CD14-positive monocyte (primary cell): ENCODE data around the gene DENND10. TPM values are rescaled to one million over a fixed set of nuclear protein-coding genes. Genes with fewer than 3 reads are reported as not detected.

Source experiments
- DNase-seq, 3 donors: peaks; one replicate each; pipeline ENCODE4 v3.0.0-alpha.2; 2011 to 2022
- H2AFZ ChIP-seq: 2 replicates; pipeline ENCODE4 v1.6.0; 2012; ENCODE audit warnings: mild to moderate bottlenecking, low read depth, low read length, inconsistent platforms; ENCODE audit not compliant: insufficient read depth, poor library complexity, severe bottlenecking
- H3K27ac ChIP-seq, 2 donors: 1 replicate in 1 of 2; 2 replicates in 1 of 2; pipeline ENCODE4 v1.5.1; 2012 to 2013; ENCODE audit warnings: low read length in 2 of 2, control low read depth in 1 of 2, inconsistent platforms in 1 of 2, low read depth in 1 of 2, mild to moderate bottlenecking in 1 of 2
- H3K27me3 ChIP-seq, 2 donors: one replicate each; pipeline versions ENCODE4 v1.6.0 to v1.6.1; 2011 to 2013; ENCODE audit warnings: low read length in 2 of 2; ENCODE audit not compliant: control insufficient read depth in 2 of 2, insufficient read depth in 2 of 2
- H3K36me3 ChIP-seq, 2 donors: replicated peaks in 1 of 2; 1 replicate in 1 of 2; 2 replicates in 1 of 2; pipeline versions ENCODE4 v1.5.1 to v1.6.1; 2012 to 2013; ENCODE audit warnings: low read length in 2 of 2, control low read depth in 1 of 2, inconsistent platforms in 1 of 2, mild to moderate bottlenecking in 1 of 2; ENCODE audit not compliant: insufficient read depth in 2 of 2, control insufficient read depth in 1 of 2
- H3K4me1 ChIP-seq, 2 donors: 1 replicate in 1 of 2; 2 replicates in 1 of 2; pipeline versions ENCODE4 v1.5.1 to v1.6.1; 2012 to 2013; ENCODE audit warnings: low read length in 2 of 2, control low read depth in 1 of 2, inconsistent platforms in 1 of 2, mild to moderate bottlenecking in 1 of 2, moderate library complexity in 1 of 2; ENCODE audit not compliant: insufficient read depth in 2 of 2, control insufficient read depth in 1 of 2
- H3K4me2 ChIP-seq: replicated peaks from 2 replicates; pipeline ENCODE3; 2012; ENCODE audit warnings: low read length, moderate library complexity, mild to moderate bottlenecking; ENCODE audit not compliant: poor library complexity, severe bottlenecking; ENCODE audit errors: extremely low read depth
- H3K4me3 ChIP-seq, 3 experiments: fragments of 200-600 bp in 1 of 3; sonication (generic) in 1 of 3; replicated peaks in 1 of 3; 1 replicate in 2 of 3; 2 replicates in 1 of 3; pipeline ENCODE4 v1.5.1; 2011 to 2013; ENCODE audit warnings: low read length in 3 of 3, mild to moderate bottlenecking in 3 of 3, control low read depth in 2 of 3, low read depth in 2 of 3, inconsistent platforms in 1 of 3, moderate library complexity in 1 of 3
- H3K79me2 ChIP-seq: 2 replicates; pipeline ENCODE4 v1.6.0; 2012; ENCODE audit warnings: mild to moderate bottlenecking, control low read depth, inconsistent platforms, low read length, moderate library complexity; ENCODE audit not compliant: insufficient read depth
- H3K9ac ChIP-seq: 2 replicates; pipeline ENCODE4 v1.6.0; 2017; ENCODE audit warnings: low read length, mild to moderate bottlenecking; ENCODE audit not compliant: insufficient read depth, poor library complexity, severe bottlenecking
- H3K9me3 ChIP-seq, 2 donors: replicated peaks in 1 of 2; 1 replicate in 1 of 2; 2 replicates in 1 of 2; pipeline versions ENCODE4 v1.5.1 to v1.6.1; 2012 to 2013; ENCODE audit warnings: low read length in 2 of 2, control low read depth in 1 of 2; ENCODE audit not compliant: control insufficient read depth in 1 of 2, insufficient read depth in 1 of 2
- H4K20me1 ChIP-seq: 2 replicates; pipeline ENCODE4 v1.6.0; 2012; ENCODE audit warnings: mild to moderate bottlenecking, low read length, control low read depth, moderate library complexity; ENCODE audit not compliant: insufficient read depth
- H3K27ac Mint-ChIP-seq, 7 donors: one replicate each; pipeline ENCODE4 v1.8.0; 2020; ENCODE audit warnings: mild to moderate bottlenecking in 7 of 7, mixed read lengths in 7 of 7, moderate library complexity in 6 of 7, inconsistent platforms in 2 of 7
- H3K27me3 Mint-ChIP-seq, 3 donors: one replicate each; pipeline ENCODE4 v1.8.0; 2021 to 2022; ENCODE audit warnings: low read depth in 3 of 3, mild to moderate bottlenecking in 3 of 3, mixed read lengths in 3 of 3, moderate library complexity in 3 of 3, inconsistent platforms in 1 of 3
- H3K36me3 Mint-ChIP-seq, 2 donors: one replicate each; pipeline ENCODE4 v1.8.0; 2020; ENCODE audit warnings: mixed read lengths in 2 of 2, inconsistent platforms in 1 of 2, mild to moderate bottlenecking in 1 of 2
- H3K4me1 Mint-ChIP-seq: one replicate; pipeline ENCODE4 v1.8.0; 2020; ENCODE audit warnings: mild to moderate bottlenecking, mixed read lengths
- H3K4me3 Mint-ChIP-seq, 2 donors: one replicate each; pipeline ENCODE4 v1.8.0; 2020; ENCODE audit warnings: mild to moderate bottlenecking in 2 of 2, mixed read lengths in 2 of 2, moderate library complexity in 1 of 2
- H3K9me3 Mint-ChIP-seq, 7 donors: one replicate each; pipeline ENCODE4 v1.8.0; 2020 to 2022; ENCODE audit warnings: mixed read lengths in 7 of 7, mild to moderate bottlenecking in 6 of 7, moderate library complexity in 6 of 7, inconsistent platforms in 2 of 7
- WGBS: methylation state at CpG from one replicate; pipeline ENCODE4 v1.1.5; 2013; ENCODE audit warnings: missing lambda C conversion rate; ENCODE audit not compliant: insufficient coverage; 5-methylcytosine and 5-hydroxymethylcytosine counted together
- intact Hi-C, 2 donors: fragments of 100-400 bp; cut with micrococcal nuclease; formaldehyde crosslinking; loops; one replicate each; pipeline versions ENCODE4 v1.15.0 to v1.15.1; 2023
- polyA plus RNA-seq, 3 donors: library from polyadenylated mRNA; depleted of rRNA in 1 of 3; unstranded in 2 of 3; stranded (reverse) in 1 of 3; fragments of 300-500 nt in 2 of 3; fragments of >200 nt in 1 of 3; fragmentation: Illumina TruSeq in 2 of 3; gene quantifications; 1 replicate in 2 of 3; 2 replicates in 1 of 3; pipeline ENCODE4 v1.2.3, GENCODE V29; 2012 to 2021
- TF ChIP-seq, protein P1 (sequence below): fragments of 200-600 bp; IDR thresholded peaks from one replicate; pipeline ENCODE4 v1.8.0; 2022; ENCODE audit warnings: antibody characterized with exemption, mild to moderate bottlenecking

The DENND10 gene
- polyA plus RNA-seq, 3 donors, result 129 to 188 (median 141) TPM

- Mint-ChIP-seq H3K4me3 (no peak overlapping the region), H3K9me3 (peaks cover 0 to 2% (median 0%) of the 10 kb centered on the region in 7 donors), H3K27me3 (no peaks in the 10 kb centered on the region), H3K36me3 (peaks cover 72 to 79% of the 10 kb centered on the region in 2 donors), H3K4me1 (no peaks in the 10 kb centered on the region), H3K27ac (peak overlapping the region in 2 of 7 donors; percentile 21 to 36)
- Histone ChIP-seq H4K20me1 (no peaks in the 10 kb centered on the region), H3K27me3 (no peaks in the 10 kb centered on the region), H3K4me2 (no peak overlapping the region), H2AFZ (no peak overlapping the region), H3K4me3 (no peak overlapping the region), H3K9me3 (no peaks in the 10 kb centered on the region), H3K27ac (no peak overlapping the region), H3K79me2 (no peaks in the 10 kb centered on the region), H3K4me1 (no peaks in the 10 kb centered on the region), H3K9ac (no peak overlapping the region), H3K36me3 (peaks cover 53 to 92% of the 10 kb centered on the region in 2 donors)
- intact Hi-C loops, result no loop called here
- TF ChIP-seq, protein P1, sequence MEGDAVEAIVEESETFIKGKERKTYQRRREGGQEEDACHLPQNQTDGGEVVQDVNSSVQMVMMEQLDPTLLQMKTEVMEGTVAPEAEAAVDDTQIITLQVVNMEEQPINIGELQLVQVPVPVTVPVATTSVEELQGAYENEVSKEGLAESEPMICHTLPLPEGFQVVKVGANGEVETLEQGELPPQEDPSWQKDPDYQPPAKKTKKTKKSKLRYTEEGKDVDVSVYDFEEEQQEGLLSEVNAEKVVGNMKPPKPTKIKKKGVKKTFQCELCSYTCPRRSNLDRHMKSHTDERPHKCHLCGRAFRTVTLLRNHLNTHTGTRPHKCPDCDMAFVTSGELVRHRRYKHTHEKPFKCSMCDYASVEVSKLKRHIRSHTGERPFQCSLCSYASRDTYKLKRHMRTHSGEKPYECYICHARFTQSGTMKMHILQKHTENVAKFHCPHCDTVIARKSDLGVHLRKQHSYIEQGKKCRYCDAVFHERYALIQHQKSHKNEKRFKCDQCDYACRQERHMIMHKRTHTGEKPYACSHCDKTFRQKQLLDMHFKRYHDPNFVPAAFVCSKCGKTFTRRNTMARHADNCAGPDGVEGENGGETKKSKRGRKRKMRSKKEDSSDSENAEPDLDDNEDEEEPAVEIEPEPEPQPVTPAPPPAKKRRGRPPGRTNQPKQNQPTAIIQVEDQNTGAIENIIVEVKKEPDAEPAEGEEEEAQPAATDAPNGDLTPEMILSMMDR, result no peak
- no peak for DNase-seq
- WGBS, result 89% methylated on average over 3 of the region's 5 CpGs
Observed at GRCh38 chr10:119153041-119153440, 49.1 kb downstream of the DENND10 start.

- Mint-ChIP-seq H3K27ac (peak overlapping the region in 1 of 7 donors; percentile 25), H3K9me3 (peaks cover 0 to 2% (median 0%) of the 10 kb centered on the region in 7 donors), H3K36me3 (peaks cover 72 to 82% of the 10 kb centered on the region in 2 donors), H3K27me3 (no peaks in the 10 kb centered on the region), H3K4me3 (no peak overlapping the region), H3K4me1 (no peaks in the 10 kb centered on the region)
- peaks cover 53 to 92% of the 10 kb centered on the region in 2 donors for H3K36me3 ChIP-seq
- no peaks in the 10 kb centered on the region for H3K79me2 ChIP-seq
- no peaks in the 10 kb centered on the region for H3K4me1 ChIP-seq
- no peak for DNase-seq
- H3K27me3 ChIP-seq, result no peaks in the 10 kb centered on the region
- no peak overlapping the region for H3K4me2 ChIP-seq
- no peaks in the 10 kb centered on the region for H4K20me1 ChIP-seq
- H2AFZ ChIP-seq, result no peak overlapping the region
- TF ChIP-seq, protein P1, result no peak
- no peaks in the 10 kb centered on the region for H3K9me3 ChIP-seq
- intact Hi-C loops, result no loop called here
- H3K4me3 ChIP-seq, result no peak overlapping the region
- no peak overlapping the region for H3K9ac ChIP-seq
- WGBS, result 89% methylated on average over 4 of the region's 12 CpGs
- H3K27ac ChIP-seq, result no peak overlapping the region
Observed at GRCh38 chr10:119153661-119154060, 49.7 kb downstream of the DENND10 start.
